HFF-Myc (cell line): ENCODE results near the gene HOMER1.

Experiments used
- DNase-seq: peaks from one replicate; pipeline ENCODE4 v3.0.0-alpha.2; 2011; ENCODE audit warnings: low read depth; ENCODE audit errors: extremely low read depth
- H3K4me3 ChIP-seq: replicated peaks from 2 replicates; pipeline ENCODE4 v1.5.1; 2011; ENCODE audit warnings: low read depth, mild to moderate bottlenecking, control low read depth, low read length
- TF ChIP-seq, protein P1 (sequence below): IDR thresholded peaks from 2 replicates; pipeline ENCODE4 v1.5.1; 2012; ENCODE audit warnings: mild to moderate bottlenecking, low read depth, low read length, control low read depth; ENCODE audit errors: missing control alignments

The HOMER1 gene

DNA sequence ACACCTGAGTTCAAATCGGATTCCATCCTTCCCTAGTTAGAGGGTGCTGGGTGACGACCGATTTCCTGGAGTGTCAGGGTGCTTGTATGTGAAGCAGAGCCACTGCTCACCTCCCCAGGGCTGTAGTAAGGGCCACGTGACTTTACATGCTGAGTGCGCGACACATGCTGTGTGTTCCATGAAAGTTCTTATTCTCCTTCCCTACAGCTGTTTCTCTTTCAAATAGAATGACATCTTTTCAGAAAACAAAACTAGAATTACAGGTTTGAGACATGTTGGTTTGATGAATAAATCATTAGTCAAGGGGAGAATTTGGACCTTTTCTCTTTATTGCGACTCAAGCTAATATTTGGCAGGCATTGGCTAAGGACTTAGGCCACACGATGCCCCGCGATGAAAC is 164.9 kb downstream of the HOMER1 start:
- no peak overlapping the region for H3K4me3 ChIP-seq
- TF ChIP-seq, protein P1, sequence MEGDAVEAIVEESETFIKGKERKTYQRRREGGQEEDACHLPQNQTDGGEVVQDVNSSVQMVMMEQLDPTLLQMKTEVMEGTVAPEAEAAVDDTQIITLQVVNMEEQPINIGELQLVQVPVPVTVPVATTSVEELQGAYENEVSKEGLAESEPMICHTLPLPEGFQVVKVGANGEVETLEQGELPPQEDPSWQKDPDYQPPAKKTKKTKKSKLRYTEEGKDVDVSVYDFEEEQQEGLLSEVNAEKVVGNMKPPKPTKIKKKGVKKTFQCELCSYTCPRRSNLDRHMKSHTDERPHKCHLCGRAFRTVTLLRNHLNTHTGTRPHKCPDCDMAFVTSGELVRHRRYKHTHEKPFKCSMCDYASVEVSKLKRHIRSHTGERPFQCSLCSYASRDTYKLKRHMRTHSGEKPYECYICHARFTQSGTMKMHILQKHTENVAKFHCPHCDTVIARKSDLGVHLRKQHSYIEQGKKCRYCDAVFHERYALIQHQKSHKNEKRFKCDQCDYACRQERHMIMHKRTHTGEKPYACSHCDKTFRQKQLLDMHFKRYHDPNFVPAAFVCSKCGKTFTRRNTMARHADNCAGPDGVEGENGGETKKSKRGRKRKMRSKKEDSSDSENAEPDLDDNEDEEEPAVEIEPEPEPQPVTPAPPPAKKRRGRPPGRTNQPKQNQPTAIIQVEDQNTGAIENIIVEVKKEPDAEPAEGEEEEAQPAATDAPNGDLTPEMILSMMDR: no peak
- DNase-seq: no peak

DNA sequence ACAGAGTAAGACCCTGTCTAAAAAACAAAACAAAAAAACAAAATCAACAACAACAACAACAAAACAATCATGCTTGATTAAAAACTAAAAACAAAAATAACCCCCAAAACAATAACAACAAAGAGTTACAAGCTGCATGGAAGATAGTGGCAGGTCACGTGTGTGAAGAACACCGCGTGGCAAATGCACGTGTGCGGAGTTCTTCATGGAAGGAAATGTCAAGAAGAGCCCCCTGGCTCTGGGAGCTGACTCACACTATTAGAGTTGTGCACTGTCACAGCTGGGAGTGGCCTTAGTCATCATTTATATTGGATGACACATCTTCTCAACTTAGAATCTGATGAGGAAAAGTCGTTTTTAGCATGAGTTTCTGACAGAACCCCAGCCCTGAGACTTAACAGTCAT is 167.5 kb downstream of the HOMER1 start:
- TF ChIP-seq, protein P1: no peak
- H3K4me3 ChIP-seq: no peak overlapping the region
- peak; percentile 30 for DNase-seq

DNA sequence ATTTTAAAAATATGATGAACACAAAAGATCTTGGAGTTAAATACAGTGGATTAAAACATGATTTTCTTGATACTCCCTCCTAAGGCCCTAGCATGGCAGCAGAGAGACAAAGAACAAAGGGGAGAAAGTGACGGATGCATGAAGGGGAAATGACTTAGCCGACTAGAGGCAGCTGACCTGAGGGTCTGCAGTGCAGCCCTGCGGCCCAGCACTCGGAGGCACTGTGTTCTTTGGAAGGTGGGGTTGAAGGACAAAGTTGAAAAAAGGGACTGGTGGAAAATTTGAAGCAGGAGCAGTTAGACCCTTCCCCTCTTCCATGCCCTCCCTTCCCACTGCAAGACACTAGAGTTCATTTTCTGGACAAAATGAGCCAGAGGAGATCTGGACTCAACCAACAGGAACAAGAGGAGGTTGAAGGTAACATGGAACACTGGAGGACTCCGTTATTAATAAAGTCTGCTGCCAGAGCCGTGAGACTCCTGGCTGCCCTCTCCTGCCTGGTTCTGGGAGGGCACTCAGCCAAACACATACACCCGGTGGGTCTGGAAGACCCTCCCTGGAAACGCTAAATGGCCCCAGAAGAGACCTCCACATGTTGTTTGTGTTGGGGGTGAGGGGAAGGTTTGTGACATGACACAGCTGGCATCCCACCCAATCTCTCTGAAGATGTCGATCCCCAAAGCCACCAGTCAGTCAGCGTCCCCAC is 179.9 kb downstream of the HOMER1 start:
- TF ChIP-seq, protein P1: peak; percentile 14
- H3K4me3 ChIP-seq: no peak overlapping the region
- no peak for DNase-seq

DNA sequence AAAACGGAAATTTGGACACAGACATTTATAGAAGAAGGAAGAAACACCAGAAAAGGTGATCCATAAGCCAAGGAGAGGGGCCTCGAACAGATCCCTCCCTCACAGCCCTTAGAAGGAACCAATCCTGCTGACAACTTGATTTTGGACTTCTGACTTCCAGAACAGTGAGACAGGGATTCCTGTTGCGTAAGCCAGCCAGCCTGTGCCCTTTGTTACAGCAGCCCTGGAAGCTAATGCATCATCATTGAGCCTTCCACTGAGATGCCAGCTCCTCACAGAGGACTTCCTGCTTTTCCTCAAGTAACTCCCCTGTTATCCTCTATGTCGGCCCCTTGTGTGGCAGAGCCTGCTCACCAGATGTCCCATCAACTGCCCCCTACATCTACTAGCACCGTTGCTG is 183.9 kb downstream of the HOMER1 start:
- TF ChIP-seq, protein P1: no peak
- no peak overlapping the region for H3K4me3 ChIP-seq
- no peak for DNase-seq

DNA sequence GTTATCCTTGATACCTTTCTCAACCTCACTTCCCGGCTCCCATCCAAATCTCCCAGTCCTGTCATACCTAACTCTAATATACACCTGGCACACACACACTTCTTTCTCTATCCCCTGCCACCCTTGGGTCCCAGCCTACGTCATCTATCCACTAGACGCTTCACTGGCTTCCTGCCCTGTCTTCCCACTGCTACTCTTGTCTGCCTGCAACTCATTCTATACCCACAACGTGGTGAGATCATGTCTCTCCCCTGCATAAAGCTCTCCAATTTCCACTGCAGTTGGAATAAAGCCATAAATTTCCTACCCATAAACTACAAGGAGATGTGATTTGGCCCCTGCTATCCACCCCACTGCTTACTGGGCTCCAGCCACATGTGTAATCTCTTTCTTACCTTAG is 184.5 kb downstream of the HOMER1 start:
- TF ChIP-seq, protein P1: no peak
- H3K4me3 ChIP-seq: no peak overlapping the region
- DNase-seq: no peak
